Umbilical cord (tissue), 2 donors: Measurements from ENCODE around the gene ITPKB. TPM values are rescaled to one million over a fixed set of nuclear protein-coding genes. Genes with fewer than 3 reads are reported as not detected.
A peak's percentile ranks its signal among the peaks of the same experiment; 100 is the strongest.

Experiments used
- DNase-seq: peaks from one replicate; pipeline ENCODE4 v3.0.0-alpha.2; 2015; ENCODE audit warnings: low spot score
- total RNA-seq: library from RNA; depleted of rRNA; stranded (reverse); fragments of >200 nt; gene quantifications from one replicate; pipeline ENCODE4 v1.2.3, GENCODE V29; 2014; ENCODE audit warnings: low replicate concordance; ENCODE audit not compliant: insufficient read depth

Gene ITPKB
- total RNA-seq, 1 donor from 2014 or later = 15.4 TPM

DNA sequence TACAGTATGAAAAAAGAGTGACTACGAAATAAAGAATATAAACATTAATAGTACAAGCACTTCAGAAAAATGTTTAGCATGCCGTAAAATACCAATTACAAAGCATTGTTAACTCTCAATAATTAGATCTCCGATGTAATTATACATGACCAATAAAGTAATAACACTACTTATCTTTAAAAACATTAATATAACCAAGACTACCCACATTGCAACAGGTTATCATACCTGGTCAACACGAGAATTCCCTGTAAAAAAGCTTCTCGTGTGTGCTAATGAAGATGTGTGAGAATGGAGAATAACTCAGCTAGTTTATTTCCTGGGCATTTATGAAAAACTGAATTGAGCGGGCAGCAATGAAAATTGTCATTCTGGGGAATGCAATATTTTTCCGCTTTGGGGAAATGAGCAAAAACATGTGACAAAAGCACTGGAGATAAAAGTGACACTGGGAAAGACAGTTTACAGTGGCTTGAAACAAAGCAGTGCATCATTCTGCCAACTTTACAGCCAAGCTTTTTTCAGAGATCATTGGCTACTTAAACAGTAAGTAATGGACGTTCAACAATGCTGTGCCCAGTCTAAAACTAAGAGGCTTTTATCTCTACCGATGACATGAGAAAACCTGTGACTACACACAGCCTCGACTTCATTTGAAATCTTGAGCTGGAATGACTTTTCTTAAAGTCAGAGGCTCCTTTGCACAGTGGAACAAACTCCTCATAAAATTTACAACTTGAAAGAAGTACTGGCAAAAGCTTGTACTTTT is 34.7 kb downstream of the ITPKB start:
- peak; percentile 92 for DNase-seq

DNA sequence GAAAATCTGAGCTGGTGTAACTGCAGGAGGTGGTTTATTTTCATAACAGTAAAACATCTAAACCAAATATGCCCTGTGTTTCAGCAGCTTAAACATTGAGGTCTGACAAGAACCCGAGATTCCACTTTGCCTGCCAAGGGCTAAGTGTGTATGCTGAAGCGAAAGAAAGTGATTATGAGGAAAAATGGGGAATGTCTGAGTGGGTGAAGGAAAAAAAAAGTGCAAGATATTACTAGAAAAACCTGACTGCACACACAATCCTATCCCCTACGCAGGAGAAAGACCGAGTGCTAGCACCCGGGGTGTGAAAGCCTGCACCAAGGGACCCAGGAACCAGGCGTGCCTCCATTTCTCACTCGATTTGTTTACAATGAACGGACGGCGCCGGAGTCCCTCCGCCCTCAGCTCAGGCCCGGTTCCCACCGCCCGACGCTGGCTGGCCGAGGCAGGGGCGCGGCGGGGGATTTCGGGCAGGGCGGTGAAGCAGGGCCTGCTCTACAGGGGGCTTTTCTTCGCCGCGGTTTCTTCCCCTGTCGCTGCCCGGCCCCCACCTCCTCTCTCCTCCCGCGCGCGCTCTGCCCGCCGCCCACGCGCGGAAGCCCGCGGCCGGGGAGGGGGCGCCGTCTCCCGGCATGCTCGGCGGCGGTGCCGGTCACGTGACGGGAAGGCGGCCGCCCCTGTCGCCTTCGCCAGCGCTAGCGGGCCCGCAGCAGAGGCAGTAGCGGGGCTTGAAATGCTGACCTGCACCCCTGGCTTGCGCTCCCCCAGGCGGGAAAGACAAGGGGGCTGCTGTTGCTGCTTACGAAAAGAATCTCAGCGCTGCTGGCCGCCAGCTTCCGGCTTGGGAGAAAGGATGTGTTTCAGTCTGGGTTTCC is 35.9 kb downstream of the ITPKB start:
- DNase-seq = peak; percentile 78

DNA sequence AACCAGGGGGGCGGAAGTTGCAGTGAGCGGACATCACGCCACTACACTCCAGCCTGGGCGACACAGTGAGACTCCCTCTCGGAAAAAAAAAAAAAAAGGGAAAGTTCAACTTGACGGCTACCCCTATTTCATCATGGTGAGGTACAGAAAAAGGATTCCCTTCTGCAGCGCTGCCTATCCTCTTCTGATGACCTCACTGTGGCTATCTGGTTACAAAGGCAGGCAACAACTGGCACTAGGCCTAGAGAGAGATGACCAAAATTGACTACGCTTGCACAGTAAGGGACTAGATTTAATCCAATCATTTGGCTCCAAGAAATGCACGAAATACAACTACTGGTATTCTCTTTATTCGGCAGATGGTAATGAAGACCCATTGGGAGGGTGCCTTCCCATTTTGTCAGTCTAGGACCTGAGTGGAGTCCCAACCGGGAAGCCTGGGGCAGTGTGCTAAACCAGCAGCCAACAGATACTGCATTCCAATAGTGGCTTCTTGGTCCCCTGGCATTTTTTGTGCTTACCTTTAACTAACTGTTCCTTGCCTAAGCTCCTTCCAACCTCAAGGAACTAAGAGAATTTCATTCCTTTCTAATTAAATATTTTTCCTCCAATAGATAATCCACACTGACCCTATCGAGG is 36.6 kb downstream of the ITPKB start:
- DNase-seq = no peak

DNA sequence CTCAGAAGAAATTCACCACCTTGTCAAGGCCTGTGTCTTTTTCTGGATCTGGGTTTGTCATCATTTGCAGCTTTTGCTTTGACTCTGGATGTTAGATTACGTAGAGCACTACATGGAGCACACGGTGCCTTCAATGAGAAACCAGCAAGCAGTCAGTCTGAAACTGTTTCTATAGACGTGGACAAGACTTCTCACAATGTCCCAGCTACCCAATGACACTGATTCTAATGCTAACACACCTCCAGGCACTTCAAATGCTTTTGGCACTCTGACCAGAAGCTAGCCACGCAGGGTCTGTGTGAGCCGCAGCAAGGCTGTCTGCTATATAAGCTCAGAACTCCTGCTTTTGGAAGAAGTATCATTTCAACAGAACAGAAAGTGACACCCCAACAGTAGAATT is 38.2 kb downstream of the ITPKB start:
- DNase-seq = no peak

DNA sequence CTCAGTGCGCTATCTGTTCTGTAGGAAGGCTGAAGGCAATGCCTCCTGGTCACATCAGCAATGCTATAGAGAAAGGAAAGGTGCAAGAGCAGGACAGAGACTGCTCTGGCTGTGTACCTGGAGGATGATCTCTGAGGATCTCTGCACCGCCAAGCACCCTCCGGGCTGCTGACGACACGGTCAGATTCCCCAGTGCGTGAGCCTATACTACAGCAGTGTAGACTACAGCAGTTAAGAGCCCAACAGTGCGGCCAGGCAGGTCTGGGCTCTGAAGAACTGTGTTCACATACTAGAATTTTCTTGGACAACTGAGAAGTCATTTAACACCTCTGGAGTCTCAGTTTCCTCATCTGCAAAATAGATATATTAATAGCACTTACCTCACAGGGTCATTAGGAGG is 39.9 kb downstream of the ITPKB start:
- DNase-seq = no peak

DNA sequence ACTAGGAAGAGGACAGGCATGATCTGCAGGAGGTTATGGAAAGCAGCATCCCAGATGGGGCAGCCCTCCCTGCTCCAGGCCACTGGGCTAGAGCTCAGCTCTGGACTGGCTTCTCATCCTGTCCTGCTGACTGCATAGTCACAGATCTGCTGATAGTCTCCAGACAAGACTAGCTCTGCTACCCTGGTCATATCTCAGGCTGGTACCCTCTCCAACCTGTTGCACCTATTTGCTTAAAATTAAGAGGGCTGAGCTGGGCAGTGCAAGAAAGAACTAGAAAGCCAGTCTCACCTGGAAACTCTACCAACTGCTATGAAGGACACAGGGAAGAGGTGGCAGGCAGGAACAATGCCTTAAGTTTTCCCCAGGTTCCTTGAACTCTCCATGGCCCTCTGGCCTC is 40.4 kb downstream of the ITPKB start:
- DNase-seq = no peak

DNA sequence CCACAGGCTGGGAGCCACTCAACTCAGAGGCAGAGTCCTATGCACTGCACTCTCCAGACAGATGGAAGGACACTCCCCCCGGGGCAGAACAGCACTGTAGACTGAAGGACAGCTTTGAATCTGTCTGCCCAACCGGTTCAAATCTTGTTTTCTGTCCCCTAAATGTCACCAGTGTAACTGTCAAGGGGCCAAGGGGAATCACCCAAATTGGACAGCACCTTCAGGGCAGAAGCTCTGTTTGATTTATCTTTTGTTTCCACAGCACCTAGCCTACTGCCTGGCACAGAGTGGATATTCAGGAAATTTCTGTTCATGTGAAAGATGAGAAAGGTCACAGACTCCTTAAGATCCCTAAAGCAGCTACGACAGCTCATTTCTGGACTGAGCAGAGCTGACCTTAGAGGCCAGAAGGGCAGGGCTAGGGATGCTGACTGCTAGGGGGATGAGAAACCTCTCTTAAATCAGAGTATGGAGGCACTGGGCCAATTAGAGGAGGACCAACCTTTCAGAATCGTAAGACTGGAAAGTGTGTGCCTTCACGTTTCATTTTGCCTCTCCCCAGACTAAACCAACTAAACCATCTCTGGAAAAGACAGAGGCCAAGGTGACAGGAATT is 41.0 kb downstream of the ITPKB start:
- peak; percentile 56 for DNase-seq

DNA sequence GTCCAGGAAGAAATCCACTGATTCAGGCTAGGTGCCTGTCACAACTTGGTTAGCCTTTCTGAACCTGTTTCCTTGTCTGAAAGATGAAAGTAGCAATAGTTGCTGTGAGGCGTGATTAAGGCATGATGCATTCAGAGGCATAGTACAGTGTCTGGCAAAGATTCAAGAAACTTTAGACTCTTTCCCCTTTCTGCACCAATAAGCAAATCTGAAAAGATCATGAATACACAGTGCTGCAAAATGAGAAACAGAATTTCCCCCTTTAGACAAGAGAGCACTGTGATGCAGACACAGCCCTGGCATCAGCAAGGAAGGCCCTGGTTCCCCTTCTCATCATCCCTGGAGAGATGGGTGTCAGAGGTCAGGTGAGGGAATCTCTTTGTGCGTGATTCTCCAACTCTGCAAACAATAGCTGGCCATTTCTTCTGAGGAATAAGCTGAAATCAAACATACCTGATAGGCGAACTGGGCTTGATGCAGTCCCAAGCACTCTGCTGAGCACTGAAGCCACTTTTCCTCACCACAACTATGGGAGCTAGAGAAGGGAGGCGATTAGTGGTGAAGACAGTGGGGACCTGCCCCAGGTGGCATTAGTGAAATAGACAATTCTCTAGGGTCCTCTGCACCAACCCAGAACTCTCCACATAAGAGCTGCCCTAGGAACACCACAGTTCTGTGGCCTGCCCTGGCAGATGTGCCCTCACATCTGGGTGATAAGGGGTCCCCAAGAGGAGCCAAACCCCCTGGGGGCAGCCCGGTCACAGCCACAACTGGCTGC is 41.7 kb downstream of the ITPKB start:
- peak; percentile 89 for DNase-seq

DNA sequence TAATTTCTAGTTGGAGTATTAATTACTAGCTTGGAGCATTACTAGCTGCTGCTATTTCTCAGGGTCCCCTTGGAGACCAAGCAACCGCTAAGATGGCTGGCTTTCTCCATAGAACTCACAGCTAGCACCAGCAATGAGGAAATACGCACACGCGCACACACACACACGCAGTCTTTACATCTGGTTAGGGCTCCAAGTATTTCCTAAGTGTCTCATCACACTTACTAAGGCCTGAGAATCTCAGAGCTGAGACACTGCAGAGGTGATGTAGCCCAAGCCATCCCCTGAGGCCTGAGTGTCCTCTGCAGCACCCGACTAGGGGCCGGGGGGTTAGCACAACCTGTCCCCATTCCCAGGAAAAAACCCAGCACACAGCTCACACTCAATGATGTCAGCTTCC is 42.5 kb downstream of the ITPKB start:
- no peak for DNase-seq

DNA sequence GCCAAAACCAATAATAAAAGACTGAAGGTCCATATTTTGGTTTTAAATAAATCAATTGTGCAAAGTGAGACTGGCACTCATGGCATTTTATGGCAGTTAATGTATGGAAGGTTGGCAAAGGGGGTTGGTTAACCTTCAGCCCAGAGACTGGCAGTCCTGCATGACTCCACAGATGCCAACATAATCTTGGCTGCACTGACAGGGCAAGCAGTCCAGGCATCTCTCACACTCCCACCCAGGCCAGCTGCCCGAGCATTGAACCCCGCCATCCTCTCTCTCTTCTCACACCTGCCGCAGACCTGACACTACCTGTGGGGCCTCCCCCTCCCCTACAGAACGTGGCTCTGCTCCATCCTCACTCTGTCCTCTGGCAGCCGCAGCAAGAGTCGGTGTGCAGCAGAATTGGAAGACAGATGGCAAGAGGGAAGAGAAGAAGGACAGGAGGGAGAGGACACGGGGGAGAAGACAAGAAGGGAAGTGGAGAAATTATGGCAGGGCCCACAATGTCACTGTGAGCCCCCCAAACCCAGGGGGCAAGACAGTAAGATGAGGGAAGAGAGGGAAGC is 43.7 kb downstream of the ITPKB start:
- no peak for DNase-seq

DNA sequence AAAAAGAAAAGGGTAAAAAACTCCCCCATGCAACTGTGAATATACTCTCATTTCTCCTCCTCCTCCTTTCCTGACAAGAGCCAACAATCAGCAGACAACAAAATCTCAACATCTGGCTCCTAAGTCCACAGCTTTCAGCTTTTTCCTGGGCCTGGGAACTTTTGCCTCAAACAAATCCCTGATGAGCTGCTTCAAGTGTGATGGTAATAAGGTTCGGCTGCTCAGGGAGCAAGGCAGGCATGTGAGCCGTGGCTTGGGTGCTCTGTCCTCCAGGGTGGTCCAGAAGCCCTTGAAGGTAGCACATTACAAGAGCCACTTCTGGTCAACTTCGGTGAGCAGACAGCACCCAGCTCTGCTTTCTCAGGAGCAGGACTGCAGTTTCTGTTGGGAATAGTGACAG is 46.3 kb downstream of the ITPKB start:
- DNase-seq = peak; percentile 94

DNA sequence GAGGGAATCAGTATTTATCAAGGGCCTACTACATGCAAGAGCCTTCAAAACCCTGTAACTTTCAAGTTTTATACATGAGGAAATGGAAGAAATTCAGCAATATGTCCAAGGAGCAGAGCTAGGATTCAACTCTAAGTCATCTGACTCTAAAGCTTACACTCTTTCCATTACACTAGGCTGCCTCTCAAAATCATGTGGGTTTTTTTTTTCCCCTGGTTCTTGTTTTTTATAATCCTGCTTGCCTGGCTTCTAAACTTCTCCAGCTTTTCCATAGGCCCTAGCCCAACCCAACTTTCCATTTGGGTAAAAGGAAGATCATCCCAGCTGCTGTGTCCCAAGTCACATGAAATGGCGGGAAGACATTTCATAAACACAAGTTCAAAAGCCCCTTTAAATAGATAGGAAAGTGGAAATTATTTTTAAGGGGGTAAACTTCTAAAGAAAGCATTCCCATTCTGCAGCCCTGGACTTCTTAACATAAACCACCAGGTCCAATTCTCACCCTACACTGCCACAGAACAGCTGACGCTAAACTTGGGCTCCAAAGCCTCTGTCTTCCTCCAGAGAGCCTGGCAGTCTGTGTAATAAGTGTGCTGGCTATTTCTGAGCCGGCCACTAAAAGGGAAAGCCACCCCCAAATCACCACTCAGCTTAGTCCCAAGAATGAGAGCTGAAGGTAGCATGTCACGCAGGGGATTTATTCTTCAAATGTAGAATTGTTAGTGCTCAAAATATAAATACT is 46.9 kb downstream of the ITPKB start:
- DNase-seq = peak; percentile 92

DNA sequence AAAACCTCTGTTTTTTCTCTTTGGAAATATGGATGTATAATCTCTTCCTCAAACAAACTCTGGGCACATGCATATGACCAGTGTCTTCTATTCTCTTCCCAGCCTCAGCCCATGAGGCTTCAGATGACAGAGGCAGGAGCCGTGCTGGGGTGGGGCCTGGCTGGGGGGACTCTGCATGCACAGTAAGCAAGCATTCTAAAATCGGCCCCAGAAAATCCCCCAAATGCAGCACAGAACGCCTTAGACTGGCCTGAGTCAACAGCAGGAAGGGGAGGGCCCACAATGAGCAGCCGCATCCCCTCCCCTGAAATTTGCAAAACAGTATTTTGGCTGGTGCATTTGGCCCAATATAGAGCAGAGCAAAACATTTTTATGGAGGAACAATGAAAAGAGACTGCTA is 47.8 kb downstream of the ITPKB start:
- DNase-seq = peak; percentile 79

DNA sequence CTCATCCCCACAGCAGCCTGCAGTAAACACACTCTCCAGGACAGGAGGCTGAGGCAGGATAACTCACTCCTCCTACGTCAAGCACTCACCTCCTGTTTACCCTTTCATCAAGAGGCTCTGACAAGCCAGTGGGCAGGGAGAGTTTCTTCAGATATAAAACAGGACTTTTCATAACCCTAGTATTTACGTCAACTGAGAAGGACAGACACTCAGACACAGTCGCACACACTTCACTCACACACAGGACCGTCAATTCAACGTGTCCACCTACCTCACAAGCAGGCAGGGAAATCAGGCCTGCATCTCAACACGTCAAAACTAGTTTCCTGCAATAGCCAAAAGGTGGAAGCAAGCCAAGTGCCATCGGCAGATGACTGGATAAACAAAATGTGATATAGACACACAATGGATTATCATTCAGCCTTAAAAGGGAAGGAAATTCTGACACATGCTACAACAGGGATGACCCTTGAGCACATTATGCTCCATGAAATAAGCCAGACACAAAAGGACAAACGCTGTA is 48.6 kb downstream of the ITPKB start:
- DNase-seq = peak; percentile 79

DNA sequence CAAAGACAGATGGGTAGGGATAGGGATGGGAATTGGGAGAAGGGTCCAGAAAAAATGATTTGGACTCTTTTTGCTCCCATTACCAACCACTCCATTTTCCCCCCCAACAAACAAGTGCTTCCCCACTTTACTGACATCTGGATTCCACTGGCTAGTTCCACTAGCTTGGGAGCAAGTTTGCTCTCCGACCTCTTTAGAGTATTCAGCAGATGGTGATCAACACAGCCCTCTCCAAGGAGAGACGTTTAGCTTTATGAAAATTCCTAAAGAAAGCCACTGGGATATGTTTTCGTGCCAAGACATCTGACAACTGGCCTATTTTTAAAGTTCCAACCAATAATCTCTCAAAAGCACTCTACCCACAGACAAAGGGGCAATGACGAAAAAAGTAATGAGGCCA is 50.3 kb downstream of the ITPKB start:
- DNase-seq = peak; percentile 64

DNA sequence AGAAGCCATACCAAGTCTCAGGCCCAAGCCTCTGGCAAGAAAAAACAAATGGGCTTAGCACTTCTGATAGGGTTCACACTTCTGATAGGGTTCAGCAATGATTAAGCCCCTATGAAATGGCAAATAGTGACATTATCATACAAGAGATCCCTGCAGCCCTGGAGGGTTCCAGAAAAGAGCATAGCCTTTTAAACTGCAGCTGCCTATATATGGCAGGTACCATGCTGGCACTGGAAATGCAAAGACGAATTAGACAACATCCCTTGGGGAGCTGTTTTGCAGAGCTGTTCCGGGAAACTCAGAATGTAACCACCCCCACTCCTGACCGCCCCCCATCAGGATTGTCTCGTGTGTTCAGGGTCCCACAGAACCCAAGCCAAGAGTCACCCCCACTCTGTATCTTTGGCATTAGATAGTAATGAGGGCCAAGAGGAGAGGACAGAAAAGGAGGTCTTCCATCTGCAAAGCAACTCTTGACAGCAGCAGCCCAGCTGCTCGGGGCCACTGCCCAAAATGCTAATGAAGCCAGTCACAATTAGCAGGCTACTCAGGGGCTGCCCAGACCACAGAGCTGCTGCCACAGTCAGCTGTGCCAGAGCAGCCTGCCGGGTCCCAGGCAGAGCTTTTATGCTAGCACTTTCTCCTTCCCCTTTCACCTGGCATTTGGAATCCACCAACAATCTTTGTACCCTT is 50.9 kb downstream of the ITPKB start:
- DNase-seq = no peak

DNA sequence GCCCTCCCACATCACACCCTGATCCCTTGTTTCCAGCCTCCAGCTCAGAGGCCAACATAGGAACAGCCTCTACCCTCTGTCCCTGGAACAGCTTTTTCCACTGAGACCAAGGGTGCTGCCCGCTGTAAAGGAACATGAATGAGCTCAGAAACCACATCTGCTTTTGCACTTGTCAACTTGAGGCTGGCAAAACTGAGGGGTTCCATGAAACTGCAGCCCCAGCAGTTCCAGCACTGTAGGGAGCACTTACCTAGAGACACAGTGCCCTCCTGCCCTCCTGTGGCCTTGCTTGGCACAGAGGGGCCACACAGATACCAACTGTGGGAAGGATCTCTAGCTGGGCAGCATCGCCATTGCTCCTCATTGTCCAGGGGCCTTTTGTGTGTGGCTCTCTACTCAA is 51.7 kb downstream of the ITPKB start:
- DNase-seq = no peak

DNA sequence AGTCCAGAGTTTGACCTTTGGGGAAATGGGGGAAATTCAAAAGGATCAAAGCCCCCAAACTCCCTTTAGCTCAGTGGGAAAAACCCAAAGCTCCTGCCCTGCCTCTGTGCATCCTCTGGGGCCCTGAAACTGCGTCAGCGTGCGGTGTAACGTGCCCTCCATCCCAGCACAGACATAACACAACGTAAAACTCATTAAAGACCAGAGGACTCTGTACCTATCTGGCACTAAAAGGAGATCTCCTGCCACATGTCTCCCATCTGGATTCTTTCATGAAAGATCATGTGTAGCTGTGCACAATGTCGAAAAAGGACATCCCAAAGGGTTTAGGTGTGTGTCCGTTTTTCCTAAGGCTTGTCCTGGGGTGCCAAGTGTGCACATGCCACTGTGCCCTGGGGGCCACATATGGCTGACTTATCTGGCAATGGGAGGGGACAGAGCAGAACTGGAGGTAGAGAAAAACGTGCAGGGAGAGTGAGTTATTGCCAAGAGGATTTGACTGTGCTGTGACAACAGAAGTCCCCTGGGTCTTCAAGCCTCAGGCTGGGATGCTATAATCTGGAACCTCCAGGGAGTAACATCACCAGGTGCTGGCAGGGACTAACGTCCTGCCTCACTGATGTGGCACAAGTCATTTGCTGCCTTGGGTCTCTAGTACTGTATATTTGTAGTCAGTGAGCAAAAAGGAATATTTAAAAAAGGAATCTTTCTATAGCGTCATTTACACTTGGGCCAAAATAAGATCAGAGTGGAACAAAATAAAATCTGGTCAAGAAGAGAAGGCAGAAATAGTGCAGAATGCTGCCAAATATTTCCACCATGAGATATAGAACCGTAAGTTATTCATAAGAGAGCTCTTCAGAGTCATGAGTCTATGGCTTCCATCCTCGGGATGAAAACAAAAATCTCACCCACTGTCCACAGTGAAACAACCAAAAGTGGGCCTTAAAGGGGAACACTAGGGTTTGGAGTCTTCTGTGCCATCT is 52.3 kb downstream of the ITPKB start:
- peak; percentile 72 for DNase-seq
